HCT116 (cell line): ENCODE data around the gene TUBB8. TPM values are rescaled to one million over a fixed set of nuclear protein-coding genes. Genes with fewer than 3 reads are reported as not detected.

Experiments used
- ATAC-seq: fragments of 200-7000 bp; cut with Tn5 transposase; 2 replicates; pipeline ENCODE4 v1.9.1; 2020; ENCODE audit warnings: mild to moderate bottlenecking, moderate library complexity
- BruUV-seq: library from RNA; stranded (reverse); fragments of 400-500 nt; replicated peaks from 2 replicates; lab custom pipeline; 2021; lab: Mats Ljungman, UMichigan
- CTCF ChIA-PET: fragments of 300-600 bp; sonication (Branson Sonifier 250); formaldehyde crosslinking; loops from one replicate; lab custom pipeline; 2021; ENCODE audit warnings: antibody characterized with exemption; lab: Charles Lee
- POLR2A ChIA-PET: fragments of 300-600, 350-600 bp; sonication (Branson Sonifier 250); formaldehyde crosslinking; loops from one replicate; lab custom pipeline; 2021; ENCODE audit warnings: antibody characterized with exemption; lab: Charles Lee
- RAD21 ChIA-PET, 2 experiments: fragments of 300-600 bp; sonication (Branson Sonifier 250); formaldehyde crosslinking; loops; one replicate each; lab custom pipeline; 2023; ENCODE audit warnings: low total read pairs in 2 of 2; ENCODE audit not compliant: uncharacterized antibody in 2 of 2, unreplicated experiment in 2 of 2, low non-redundant PET in 1 of 2; lab: Charles Lee
- DNase-seq: peaks from one replicate; pipeline ENCODE4 v3.0.0-alpha.2; 2010; ENCODE audit warnings: low read depth, low spot score
- H2AFZ ChIP-seq: fragments of 200-600 bp; shearing (Covaris generic), sonication (generic); 2 replicates; pipeline ENCODE4 v1.6.1; 2017; ENCODE audit warnings: low read depth, mixed run types, mixed read lengths, antibody characterized with exemption, low read length; ENCODE audit not compliant: poor library complexity, severe bottlenecking
- H3K27ac ChIP-seq: 2 replicates; pipeline ENCODE4 v1.5.1; 2012; ENCODE audit warnings: low read depth, low read length
- H3K27me3 ChIP-seq: fragments of 200-600 bp; sonication (generic); 2 replicates; pipeline ENCODE4 v1.6.1; 2016; ENCODE audit warnings: mixed run types, low read length, mixed read lengths; ENCODE audit not compliant: insufficient read depth
- H3K36me3 ChIP-seq, 2 experiments: fragments of 200-500 bp in 1 of 2; fragments of 200-600 bp in 1 of 2; sonication (Bioruptor generic) in 1 of 2; sonication (generic) in 1 of 2; 2 replicates each; pipeline versions ENCODE4 v1.5.1 to v1.6.1; 2014 to 2016; ENCODE audit warnings: low read length in 2 of 2, inconsistent platforms in 1 of 2, mixed read lengths in 1 of 2, mixed run types in 1 of 2; ENCODE audit not compliant: insufficient read depth in 2 of 2, control insufficient read depth in 1 of 2
- H3K4me1 ChIP-seq, 2 experiments: fragments of 200-600 bp in 1 of 2; sonication (generic) in 1 of 2; 2 replicates each; pipeline versions ENCODE4 v1.5.1 to v1.6.1; 2012 to 2017; ENCODE audit warnings: low read length in 2 of 2, inconsistent platforms in 1 of 2, mild to moderate bottlenecking in 1 of 2, mixed read lengths in 1 of 2, mixed run types in 1 of 2, moderate library complexity in 1 of 2; ENCODE audit not compliant: insufficient read depth in 2 of 2, control insufficient read depth in 1 of 2
- H3K4me2 ChIP-seq: fragments of 200-600 bp; sonication (generic); 2 replicates; pipeline ENCODE4 v1.6.1; 2017; ENCODE audit warnings: mixed run types, low read length, mixed read lengths
- H3K4me3 ChIP-seq, 2 experiments: fragments of 200-600 bp in 1 of 2; sonication (generic) in 1 of 2; replicated peaks in 1 of 2; 2 replicates each; pipeline ENCODE4 v1.5.1; 2011 to 2016; ENCODE audit warnings: low read length in 2 of 2, control low read depth in 1 of 2, low read depth in 1 of 2, mild to moderate bottlenecking in 1 of 2, mixed read lengths in 1 of 2, mixed run types in 1 of 2
- H3K79me2 ChIP-seq: fragments of 200-600 bp; sonication (generic); 2 replicates; pipeline ENCODE4 v1.6.1; 2017; ENCODE audit warnings: mild to moderate bottlenecking, mixed run types, low read length, moderate library complexity, mixed read lengths; ENCODE audit not compliant: insufficient read depth
- H3K9ac ChIP-seq: fragments of 200-600 bp; sonication (generic); 2 replicates; pipeline ENCODE4 v1.6.1; 2016; ENCODE audit warnings: low read length, mixed read lengths
- H3K9me2 ChIP-seq: fragments of 200-600 bp; sonication (generic), shearing (Covaris generic); 2 replicates; pipeline ENCODE4 v1.6.1; 2017; ENCODE audit warnings: mixed run types, mild to moderate bottlenecking, moderate library complexity; ENCODE audit not compliant: insufficient read depth
- H3K9me3 ChIP-seq, 2 experiments: fragments of 200-500 bp in 1 of 2; fragments of 200-600 bp in 1 of 2; sonication (Bioruptor generic) in 1 of 2; sonication (generic) in 1 of 2; 2 replicates each; pipeline ENCODE4 v1.6.1; 2014 to 2017; ENCODE audit warnings: low read length in 2 of 2, mixed read lengths in 2 of 2, inconsistent platforms in 1 of 2, low read depth in 1 of 2, mild to moderate bottlenecking in 1 of 2, mixed run types in 1 of 2, moderate library complexity in 1 of 2; ENCODE audit not compliant: control insufficient read depth in 1 of 2, insufficient read depth in 1 of 2
- H4K20me1 ChIP-seq: fragments of 200-600 bp; sonication (generic), shearing (Covaris generic); 2 replicates; pipeline ENCODE4 v1.6.1; 2017; ENCODE audit warnings: mixed run types, mild to moderate bottlenecking, moderate library complexity; ENCODE audit not compliant: insufficient read depth
- CTCF ChIP-seq, 3 experiments: fragments of 200-600 bp in 1 of 3; sonication (generic) in 1 of 3; IDR thresholded peaks in 2 of 3; conservative IDR thresholded peaks in 1 of 3; 2 replicates each; pipeline ENCODE4 v1.5.1; 2012 to 2017; ENCODE audit warnings: low read depth in 2 of 3, low read length in 2 of 3, antibody characterized with exemption in 1 of 3, borderline replicate concordance in 1 of 3, control low read depth in 1 of 3, mild to moderate bottlenecking in 1 of 3, mixed read lengths in 1 of 3, mixed run types in 1 of 3, moderate library complexity in 1 of 3; ENCODE audit not compliant: insufficient read depth in 1 of 3
- SIN3A ChIP-seq: IDR thresholded peaks from 2 replicates; pipeline ENCODE4 v1.6.1; 2012; ENCODE audit warnings: low read depth
- intact Hi-C: fragments of 100-400 bp; cut with micrococcal nuclease; formaldehyde crosslinking; loops from 2 replicates; pipeline ENCODE4 v1.10.0; 2022
- total RNA-seq: library from RNA; stranded (reverse); gene quantifications from one replicate; pipeline ENCODE4 v1.2.1, GENCODE V29; 2021; ENCODE audit not compliant: unreplicated experiment
- TF ChIP-seq, protein P1 (sequence below): IDR thresholded peaks from 2 replicates; pipeline ENCODE4 v1.6.1; 2011; ENCODE audit warnings: mild to moderate bottlenecking, low read length, moderate library complexity; ENCODE audit not compliant: insufficient replicate concordance; ENCODE audit errors: extremely low read depth

The TUBB8 gene
- total RNA-seq, 1 experiment from 2014 or later: 0.39 TPM

DNA sequence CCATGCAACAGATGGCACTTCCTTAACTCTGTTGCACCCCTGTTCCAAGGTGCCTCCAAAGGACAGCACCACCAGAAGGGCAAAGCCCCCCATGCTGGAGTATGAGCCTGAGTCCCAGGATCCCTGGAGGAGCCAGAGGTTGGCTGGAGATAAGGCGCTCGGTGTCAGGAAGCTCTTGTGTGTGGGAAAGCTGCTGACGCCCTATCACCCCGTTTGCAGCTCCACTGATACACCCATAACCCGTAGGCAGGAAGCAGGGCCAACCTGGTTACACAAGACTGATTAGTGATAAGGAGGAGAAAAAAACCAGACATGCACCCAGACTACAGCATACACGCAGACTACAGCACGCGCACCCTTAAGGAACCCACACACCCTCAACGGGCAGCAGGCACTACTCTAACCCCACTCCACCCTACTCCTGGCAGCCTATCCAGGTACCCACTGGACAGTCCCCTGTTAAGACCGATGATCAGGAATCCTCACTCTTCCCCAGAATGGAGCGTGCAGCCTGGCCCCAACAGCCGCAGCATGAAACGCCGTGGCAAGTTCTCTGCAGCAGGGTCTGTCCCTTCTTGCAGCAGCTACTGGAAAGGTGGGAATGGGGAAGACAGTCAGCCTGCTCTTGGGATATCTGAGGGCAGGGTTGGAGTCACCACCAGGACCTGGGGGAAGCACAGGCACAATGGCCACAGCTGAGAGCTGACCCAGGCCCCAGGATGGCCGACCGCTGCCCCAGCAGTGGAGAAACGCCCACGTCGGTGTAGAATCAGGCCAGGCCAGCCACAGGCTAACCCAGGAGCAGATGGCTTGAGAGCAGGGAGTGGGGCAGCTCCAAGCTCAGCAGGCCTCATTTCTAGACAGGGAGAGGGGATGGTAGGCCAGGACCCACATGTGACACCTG is 38.3 kb upstream of the TUBB8 start:
- BruUV-seq: no TSS peak
- CTCF ChIA-PET: no interaction called here
- DNase-seq (no peak), ATAC-seq (no peak)
- H4K20me1 ChIP-seq: no peaks in the 10 kb centered on the region
- no peaks in the 10 kb centered on the region for H3K9me3 ChIP-seq
- H3K36me3 ChIP-seq: no peaks in the 10 kb centered on the region
- no peak overlapping the region for H3K27ac ChIP-seq
- no peak overlapping the region for H2AFZ ChIP-seq
- TF ChIP-seq SIN3A (no peak), CTCF (IDR thresholded peaks at IDR 0.05 in 2 of 3, conservative IDR thresholded peaks at IDR 0.05 in 1 of 3; ENCODE audit: borderline replicate concordance in 1 of 3, insufficient read depth in 1 of 3, low read depth in 2 of 3, low read length in 2 of 3) (no peak)
- TF ChIP-seq, protein P1, sequence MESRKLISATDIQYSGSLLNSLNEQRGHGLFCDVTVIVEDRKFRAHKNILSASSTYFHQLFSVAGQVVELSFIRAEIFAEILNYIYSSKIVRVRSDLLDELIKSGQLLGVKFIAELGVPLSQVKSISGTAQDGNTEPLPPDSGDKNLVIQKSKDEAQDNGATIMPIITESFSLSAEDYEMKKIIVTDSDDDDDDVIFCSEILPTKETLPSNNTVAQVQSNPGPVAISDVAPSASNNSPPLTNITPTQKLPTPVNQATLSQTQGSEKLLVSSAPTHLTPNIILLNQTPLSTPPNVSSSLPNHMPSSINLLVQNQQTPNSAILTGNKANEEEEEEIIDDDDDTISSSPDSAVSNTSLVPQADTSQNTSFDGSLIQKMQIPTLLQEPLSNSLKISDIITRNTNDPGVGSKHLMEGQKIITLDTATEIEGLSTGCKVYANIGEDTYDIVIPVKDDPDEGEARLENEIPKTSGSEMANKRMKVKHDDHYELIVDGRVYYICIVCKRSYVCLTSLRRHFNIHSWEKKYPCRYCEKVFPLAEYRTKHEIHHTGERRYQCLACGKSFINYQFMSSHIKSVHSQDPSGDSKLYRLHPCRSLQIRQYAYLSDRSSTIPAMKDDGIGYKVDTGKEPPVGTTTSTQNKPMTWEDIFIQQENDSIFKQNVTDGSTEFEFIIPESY: no peak
- RAD21 ChIA-PET: no interaction called here
- H3K4me1 ChIP-seq: peaks cover 8 to 15% of the 10 kb centered on the region in 2 experiments
- no peaks in the 10 kb centered on the region for H3K27me3 ChIP-seq
- H3K79me2 ChIP-seq: no peaks in the 10 kb centered on the region
- intact Hi-C loops: no loop called here
- POLR2A ChIA-PET: no interaction called here
- H3K9me2 ChIP-seq: no peaks in the 10 kb centered on the region
- H3K4me3 ChIP-seq: no peak overlapping the region
- H3K4me2 ChIP-seq: no peak overlapping the region
- no peak overlapping the region for H3K9ac ChIP-seq
